Loucy (cell line): ENCODE measurements around the gene KCNA3.

Experiments
- H2AFZ ChIP-seq: fragments of 200-600 bp; sonication (generic); 2 replicates; pipeline ENCODE4 v1.6.0; 2016; ENCODE audit warnings: antibody characterized with exemption, mild to moderate bottlenecking, low read length, moderate library complexity
- H3F3A ChIP-seq: fragments of 200-600 bp; 2 replicates; pipeline ENCODE4 v1.6.0; 2016; ENCODE audit warnings: antibody characterized with exemption, low read depth, mild to moderate bottlenecking
- H3K27me3 ChIP-seq: fragments of 200-600 bp; sonication (generic); 2 replicates; pipeline ENCODE4 v1.6.1; 2014; ENCODE audit warnings: low read length, mild to moderate bottlenecking; ENCODE audit not compliant: insufficient read depth, poor library complexity, severe bottlenecking
- H3K36me3 ChIP-seq: fragments of 200-600 bp; sonication (generic); 2 replicates; pipeline ENCODE4 v1.6.1; 2016; ENCODE audit warnings: low read length; ENCODE audit not compliant: insufficient read depth
- H3K4me1 ChIP-seq: fragments of 200-600 bp; sonication (generic); 2 replicates; pipeline ENCODE4 v1.5.1; 2014; ENCODE audit warnings: low read length, mild to moderate bottlenecking; ENCODE audit not compliant: insufficient read depth, poor library complexity, severe bottlenecking
- H3K4me2 ChIP-seq: fragments of 200-600 bp; sonication (generic); 2 replicates; pipeline ENCODE4 v1.6.0; 2014; ENCODE audit warnings: antibody characterized with exemption, low read length, low read depth, mild to moderate bottlenecking; ENCODE audit not compliant: poor library complexity, severe bottlenecking
- H3K4me3 ChIP-seq: fragments of 200-600 bp; sonication (generic); 2 replicates; pipeline ENCODE4 v1.5.1; 2014; ENCODE audit warnings: low read length, mild to moderate bottlenecking, mixed read lengths; ENCODE audit not compliant: poor library complexity, severe bottlenecking
- H3K79me2 ChIP-seq: fragments of 200-600 bp; sonication (generic); 2 replicates; pipeline ENCODE4 v1.6.1; 2014; ENCODE audit warnings: low read length; ENCODE audit not compliant: insufficient read depth
- H3K9ac ChIP-seq: fragments of 200-600 bp; sonication (generic); 2 replicates; pipeline ENCODE4 v1.6.0; 2014; ENCODE audit warnings: mild to moderate bottlenecking, low read depth, low read length, moderate library complexity; ENCODE audit not compliant: poor library complexity, severe bottlenecking
- H3K9me2 ChIP-seq: fragments of 200-600 bp; sonication (generic); replicated peaks from 2 replicates; pipeline ENCODE4 v1.6.1; 2016; ENCODE audit warnings: low read depth, low read length, mixed read lengths
- H3K9me3 ChIP-seq: fragments of 200-600 bp; sonication (generic); 2 replicates; pipeline ENCODE4 v1.6.1; 2014; ENCODE audit warnings: mild to moderate bottlenecking, antibody characterized with exemption, low read length, low read depth; ENCODE audit not compliant: insufficient read depth
- H4K20me1 ChIP-seq: fragments of 200-600 bp; sonication (generic); 2 replicates; pipeline ENCODE4 v1.6.0; 2014; ENCODE audit warnings: antibody characterized with exemption, low read length, mild to moderate bottlenecking; ENCODE audit not compliant: insufficient read depth, poor library complexity, severe bottlenecking
- EZH2phosphoT487 ChIP-seq: fragments of 200-600 bp; IDR thresholded peaks from 2 replicates; pipeline ENCODE4 v1.6.1; 2018; ENCODE audit warnings: antibody characterized with exemption, mild to moderate bottlenecking, moderate library complexity, borderline replicate concordance
- TF ChIP-seq, protein P1 (sequence below): fragments of 200-600 bp; sonication (generic); conservative IDR thresholded peaks from 2 replicates; pipeline ENCODE4 v1.5.1; 2014; ENCODE audit warnings: mild to moderate bottlenecking, antibody characterized with exemption, low read length

Gene KCNA3

GRCh38 chr1:110690709-110691365, 16.1 kb upstream of the KCNA3 start:
- Histone ChIP-seq H3K36me3 (no peaks in the 10 kb centered on the region), H3K27me3 (no peaks in the 10 kb centered on the region), H3K4me3 (no peak overlapping the region), H3K4me1 (no peaks in the 10 kb centered on the region), H3F3A (no peaks in the 10 kb centered on the region), H3K79me2 (no peaks in the 10 kb centered on the region), H4K20me1 (no peaks in the 10 kb centered on the region), H3K9me2 (no peaks in the 10 kb centered on the region), H3K4me2 (no peak overlapping the region), H2AFZ (no peak overlapping the region), H3K9me3 (no peaks in the 10 kb centered on the region), H3K9ac (no peak overlapping the region)
- no peak for TF ChIP-seq EZH2phosphoT487
- TF ChIP-seq, protein P1, sequence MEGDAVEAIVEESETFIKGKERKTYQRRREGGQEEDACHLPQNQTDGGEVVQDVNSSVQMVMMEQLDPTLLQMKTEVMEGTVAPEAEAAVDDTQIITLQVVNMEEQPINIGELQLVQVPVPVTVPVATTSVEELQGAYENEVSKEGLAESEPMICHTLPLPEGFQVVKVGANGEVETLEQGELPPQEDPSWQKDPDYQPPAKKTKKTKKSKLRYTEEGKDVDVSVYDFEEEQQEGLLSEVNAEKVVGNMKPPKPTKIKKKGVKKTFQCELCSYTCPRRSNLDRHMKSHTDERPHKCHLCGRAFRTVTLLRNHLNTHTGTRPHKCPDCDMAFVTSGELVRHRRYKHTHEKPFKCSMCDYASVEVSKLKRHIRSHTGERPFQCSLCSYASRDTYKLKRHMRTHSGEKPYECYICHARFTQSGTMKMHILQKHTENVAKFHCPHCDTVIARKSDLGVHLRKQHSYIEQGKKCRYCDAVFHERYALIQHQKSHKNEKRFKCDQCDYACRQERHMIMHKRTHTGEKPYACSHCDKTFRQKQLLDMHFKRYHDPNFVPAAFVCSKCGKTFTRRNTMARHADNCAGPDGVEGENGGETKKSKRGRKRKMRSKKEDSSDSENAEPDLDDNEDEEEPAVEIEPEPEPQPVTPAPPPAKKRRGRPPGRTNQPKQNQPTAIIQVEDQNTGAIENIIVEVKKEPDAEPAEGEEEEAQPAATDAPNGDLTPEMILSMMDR: no peak

GRCh38 chr1:110689868-110690267, 15.1 kb upstream of the KCNA3 start:
- H3K4me3 ChIP-seq: no peak overlapping the region
- H3K9me3 ChIP-seq: no peaks in the 10 kb centered on the region
- no peaks in the 10 kb centered on the region for H3K79me2 ChIP-seq
- no peaks in the 10 kb centered on the region for H3F3A ChIP-seq
- H3K27me3 ChIP-seq: no peaks in the 10 kb centered on the region
- no peaks in the 10 kb centered on the region for H3K9me2 ChIP-seq
- H3K4me1 ChIP-seq: no peaks in the 10 kb centered on the region
- H4K20me1 ChIP-seq: no peaks in the 10 kb centered on the region
- TF ChIP-seq, protein P1: no peak
- no peak for TF ChIP-seq EZH2phosphoT487
- H2AFZ ChIP-seq: no peak overlapping the region
- no peak overlapping the region for H3K4me2 ChIP-seq
- no peak overlapping the region for H3K9ac ChIP-seq
- no peaks in the 10 kb centered on the region for H3K36me3 ChIP-seq

GRCh38 chr1:110688514-110688913, 13.8 kb upstream of the KCNA3 start:
- Histone ChIP-seq H3K9me2 (no peaks in the 10 kb centered on the region), H3K4me1 (no peaks in the 10 kb centered on the region), H3K4me3 (no peak overlapping the region), H4K20me1 (no peaks in the 10 kb centered on the region), H3K9ac (no peak overlapping the region), H3F3A (no peaks in the 10 kb centered on the region), H3K4me2 (no peak overlapping the region), H3K79me2 (no peaks in the 10 kb centered on the region), H3K36me3 (no peaks in the 10 kb centered on the region), H3K9me3 (no peaks in the 10 kb centered on the region), H3K27me3 (no peaks in the 10 kb centered on the region), H2AFZ (no peak overlapping the region)
- TF ChIP-seq, protein P1: no peak
- TF ChIP-seq EZH2phosphoT487: no peak
